Neuronal stem cell (in vitro differentiated cells): Measurements from ENCODE around the gene PDGFD.

Source experiments
- DNase-seq: peaks from one replicate; pipeline ENCODE4 v3.0.0-alpha.2; 2013; ENCODE audit warnings: low spot score
- H2AFZ ChIP-seq: one replicate; pipeline ENCODE4 v1.6.1; 2013; ENCODE audit warnings: mild to moderate bottlenecking, low read length, inconsistent platforms
- H2AK5ac ChIP-seq: 2 replicates; pipeline ENCODE4 v1.6.1; 2013; ENCODE audit warnings: low read depth, mild to moderate bottlenecking, inconsistent platforms, low read length, moderate library complexity, mixed read lengths
- H2BK120ac ChIP-seq: 2 replicates; pipeline ENCODE4 v1.6.1; 2013; ENCODE audit warnings: low read depth, mild to moderate bottlenecking, inconsistent platforms, low read length, moderate library complexity, mixed read lengths
- H2BK12ac ChIP-seq: one replicate; pipeline ENCODE4 v1.6.1; 2013; ENCODE audit warnings: low read length, inconsistent platforms
- H2BK15ac ChIP-seq: 2 replicates; pipeline ENCODE4 v1.6.1; 2013; ENCODE audit warnings: mild to moderate bottlenecking, low read length, inconsistent platforms, mixed read lengths
- H2BK5ac ChIP-seq: one replicate; pipeline ENCODE4 v1.6.1; 2013; ENCODE audit warnings: inconsistent platforms, mild to moderate bottlenecking, low read length, moderate library complexity
- H3K14ac ChIP-seq: one replicate; pipeline ENCODE4 v1.6.1; 2013; ENCODE audit warnings: low read length, inconsistent platforms
- H3K18ac ChIP-seq: 2 replicates; pipeline ENCODE4 v1.6.1; 2013; ENCODE audit warnings: low read length, inconsistent platforms
- H3K23ac ChIP-seq: 2 replicates; pipeline ENCODE4 v1.6.1; 2013; ENCODE audit warnings: low read depth, mild to moderate bottlenecking, mixed read lengths, low read length, inconsistent platforms; ENCODE audit not compliant: poor library complexity
- H3K27ac ChIP-seq: replicated peaks from 3 replicates; pipeline ENCODE4 v1.5.1; 2013; ENCODE audit warnings: low read length, inconsistent platforms
- H3K27me3 ChIP-seq, 3 experiments: 2 replicates each; pipeline ENCODE4 v1.6.1; 2013; ENCODE audit warnings: low read length in 3 of 3, mild to moderate bottlenecking in 2 of 3, inconsistent platforms in 1 of 3, low read depth in 1 of 3, mixed read lengths in 1 of 3, moderate library complexity in 1 of 3; ENCODE audit not compliant: control insufficient read depth in 3 of 3, insufficient read depth in 3 of 3
- H3K36me3 ChIP-seq, 2 donors: replicated peaks in 1 of 2; 2 replicates each; pipeline ENCODE4 v1.6.1; 2013; ENCODE audit warnings: low read length in 2 of 2; ENCODE audit not compliant: control insufficient read depth in 2 of 2, insufficient read depth in 2 of 2
- H3K4ac ChIP-seq: 2 replicates; pipeline ENCODE4 v1.6.1; 2013; ENCODE audit warnings: inconsistent platforms, mild to moderate bottlenecking, low read length, moderate library complexity
- H3K4me1 ChIP-seq, 2 donors: 1 replicate in 1 of 2; 2 replicates in 1 of 2; pipeline ENCODE4 v1.6.1; 2013; ENCODE audit warnings: low read length in 2 of 2, low read depth in 1 of 2; ENCODE audit not compliant: control insufficient read depth in 2 of 2, insufficient read depth in 1 of 2
- H3K4me2 ChIP-seq: one replicate; pipeline ENCODE4 v1.6.1; 2013; ENCODE audit warnings: mild to moderate bottlenecking, low read length, inconsistent platforms; ENCODE audit not compliant: insufficient read depth, poor library complexity, severe bottlenecking
- H3K4me3 ChIP-seq, 2 donors: 2 replicates each; pipeline ENCODE4 v1.5.1; 2013; ENCODE audit warnings: low read length in 2 of 2, mild to moderate bottlenecking in 2 of 2, inconsistent platforms in 1 of 2, moderate library complexity in 1 of 2
- H3K79me1 ChIP-seq: one replicate; pipeline ENCODE4 v1.6.1; 2013; ENCODE audit warnings: low read depth, mild to moderate bottlenecking, inconsistent platforms, low read length, moderate library complexity
- H3K9ac ChIP-seq: one replicate; pipeline ENCODE4 v1.6.1; 2013; ENCODE audit warnings: mild to moderate bottlenecking, low read depth, low read length, inconsistent platforms; ENCODE audit not compliant: poor library complexity
- H3K9me3 ChIP-seq, 2 donors: replicated peaks in 1 of 2; 2 replicates each; pipeline versions ENCODE3 to v1.6.1; 2013; ENCODE audit warnings: low read length in 2 of 2, mild to moderate bottlenecking in 2 of 2, inconsistent platforms in 1 of 2, low read depth in 1 of 2, mixed read lengths in 1 of 2, moderate library complexity in 1 of 2; ENCODE audit not compliant: control insufficient read depth in 2 of 2, insufficient read depth in 1 of 2
- H4K8ac ChIP-seq: one replicate; pipeline ENCODE4 v1.6.1; 2013; ENCODE audit warnings: low read depth, mild to moderate bottlenecking, inconsistent platforms, low read length, moderate library complexity
- H4K91ac ChIP-seq: one replicate; pipeline ENCODE4 v1.6.1; 2013; ENCODE audit warnings: low read length, low read depth, mild to moderate bottlenecking, inconsistent platforms; ENCODE audit not compliant: poor library complexity
- WGBS, 2 donors: extraction: QIAGEN DNeasy Blood & Tissue Kit; methylation state at CpG; one replicate each; pipeline ENCODE4 v1.1.7; 2013; ENCODE audit warnings: missing lambda C conversion rate in 2 of 2, mixed read lengths in 1 of 2; ENCODE audit not compliant: insufficient read length in 2 of 2, insufficient replicate concordance in 1 of 2; ENCODE audit errors: extremely low coverage in 2 of 2; 5-methylcytosine and 5-hydroxymethylcytosine counted together

Gene PDGFD

DNA sequence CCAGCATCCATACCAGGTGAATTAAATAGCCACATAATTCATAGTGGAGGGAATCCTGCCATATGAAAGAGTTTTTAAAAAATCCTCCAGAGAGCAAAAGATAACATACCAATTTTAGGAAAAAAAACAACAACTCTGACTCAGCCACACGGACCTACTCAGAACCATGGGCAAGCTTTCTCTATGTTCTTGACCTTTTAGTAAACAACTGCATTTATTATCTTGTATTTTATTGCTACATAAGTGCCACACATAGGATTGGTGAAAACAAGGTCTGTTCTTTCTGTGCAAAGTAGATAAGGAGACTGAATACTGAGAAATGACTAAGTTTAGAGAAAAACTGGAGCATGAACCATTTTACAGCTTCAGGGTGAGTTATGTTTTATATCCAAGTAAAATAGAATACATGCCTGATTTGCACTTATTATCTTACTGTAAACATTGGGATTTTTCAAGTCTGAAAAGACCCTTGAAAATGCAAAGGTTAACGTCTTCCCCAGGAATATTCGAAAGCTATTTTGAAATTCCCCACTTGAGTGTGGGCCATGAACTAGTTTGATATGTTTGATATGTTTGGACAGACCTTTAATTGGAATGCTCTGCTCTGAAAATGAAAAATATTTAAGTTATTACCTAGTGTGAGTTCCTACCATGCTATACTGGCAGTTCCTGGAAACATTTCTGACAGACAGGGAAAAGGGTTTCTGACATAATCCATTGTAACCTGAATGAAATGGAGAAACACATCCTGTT is 217.0 kb downstream of the PDGFD start:
- H3K27me3 ChIP-seq = no peaks in the 10 kb centered on the region
- H3K9me3 ChIP-seq = no peaks in the 10 kb centered on the region
- H3K27ac ChIP-seq = no peak overlapping the region
- no peak overlapping the region for H3K23ac ChIP-seq
- H3K9ac ChIP-seq = no peak overlapping the region
- DNase-seq = no peak
- H2AK5ac ChIP-seq = no peak overlapping the region
- H2BK15ac ChIP-seq = no peak overlapping the region
- H4K8ac ChIP-seq = no peak overlapping the region
- H4K91ac ChIP-seq = no peak overlapping the region
- no peaks in the 10 kb centered on the region for H3K4me1 ChIP-seq
- no peak overlapping the region for H3K4me2 ChIP-seq
- H3K4me3 ChIP-seq = no peak overlapping the region
- no peak overlapping the region for H2AFZ ChIP-seq
- no peaks in the 10 kb centered on the region for H3K36me3 ChIP-seq
- H2BK120ac ChIP-seq = no peak overlapping the region
- no peak overlapping the region for H3K14ac ChIP-seq
- no peak overlapping the region for H3K4ac ChIP-seq
- WGBS, 2 donors = no CpG with 5 or more reads among the region's 3 CpGs
- H3K79me1 ChIP-seq = no peaks in the 10 kb centered on the region
- H2BK5ac ChIP-seq = no peak overlapping the region
- no peak overlapping the region for H2BK12ac ChIP-seq
- no peak overlapping the region for H3K18ac ChIP-seq

DNA sequence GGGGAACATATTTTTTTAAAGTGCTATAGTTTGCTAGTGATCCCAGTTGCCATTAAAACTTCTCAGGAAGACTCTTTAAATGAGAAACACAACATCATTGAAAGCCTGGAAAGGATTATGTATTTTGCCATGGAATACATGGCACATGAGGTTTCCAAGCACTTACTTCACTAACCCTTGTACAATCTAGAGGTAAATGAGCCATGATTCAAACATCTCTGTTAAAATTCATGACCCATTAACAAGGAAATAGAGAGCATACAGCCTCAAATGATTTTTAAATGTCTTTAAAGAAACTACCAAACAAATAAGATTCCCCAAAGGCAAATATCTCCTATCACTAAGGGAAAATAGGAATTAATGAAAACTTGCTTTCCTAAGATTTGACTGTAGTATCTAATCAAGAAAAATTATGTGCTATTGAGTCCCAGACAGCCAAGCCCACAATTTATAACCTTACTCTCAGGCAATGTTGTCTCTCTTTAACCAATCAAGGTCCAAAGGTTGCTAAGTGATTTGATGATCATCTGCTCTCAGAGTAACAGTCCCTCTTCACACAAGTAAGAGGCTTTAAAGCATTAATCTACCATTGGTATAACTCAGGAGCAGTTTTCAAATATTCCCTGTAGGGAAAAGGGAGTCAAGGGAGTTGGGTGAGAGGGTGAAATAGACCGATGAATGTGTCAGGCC is 219.6 kb downstream of the PDGFD start:
- Histone ChIP-seq H2AK5ac (no peak overlapping the region), H3K9ac (no peak overlapping the region), H3K4me1 (no peaks in the 10 kb centered on the region), H3K4me2 (no peak overlapping the region), H3K14ac (no peak overlapping the region), H3K27ac (no peak overlapping the region), H3K27me3 (no peaks in the 10 kb centered on the region), H3K79me1 (no peaks in the 10 kb centered on the region), H3K4me3 (no peak overlapping the region), H4K8ac (no peak overlapping the region), H3K36me3 (no peaks in the 10 kb centered on the region), H3K18ac (no peak overlapping the region), H2AFZ (no peak overlapping the region), H2BK5ac (no peak overlapping the region), H3K9me3 (no peaks in the 10 kb centered on the region), H3K4ac (no peak overlapping the region), H2BK120ac (no peak overlapping the region), H3K23ac (no peak overlapping the region), H2BK12ac (no peak overlapping the region), H2BK15ac (no peak overlapping the region), H4K91ac (no peak overlapping the region)
- no peak for DNase-seq
- no CpG with 5 or more reads among the region's 1 CpG for WGBS, 2 donors

DNA sequence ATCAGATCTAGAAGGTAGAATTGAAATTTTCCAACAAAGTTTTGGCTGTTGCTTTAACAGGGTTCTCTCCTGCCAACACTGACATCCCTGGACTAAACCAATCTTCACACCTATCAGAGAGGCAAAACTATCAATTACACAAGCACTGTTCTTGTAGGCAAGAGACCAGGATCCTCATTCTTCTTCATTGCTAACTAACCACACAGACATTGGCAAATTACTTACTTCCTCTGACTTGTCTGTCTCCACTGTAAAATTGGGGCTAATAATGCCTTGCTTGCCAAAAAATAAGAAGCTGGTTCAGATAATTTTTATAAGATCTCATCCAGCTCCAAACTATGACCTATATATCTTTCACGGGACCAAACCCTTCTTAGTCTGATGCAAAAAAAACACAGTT is 221.3 kb downstream of the PDGFD start:
- no peaks in the 10 kb centered on the region for H3K27me3 ChIP-seq
- H3K9me3 ChIP-seq = no peaks in the 10 kb centered on the region
- no peak overlapping the region for H3K4me3 ChIP-seq
- H3K14ac ChIP-seq = no peak overlapping the region
- no peak overlapping the region for H4K91ac ChIP-seq
- H2BK15ac ChIP-seq = no peak overlapping the region
- no peak overlapping the region for H3K4me2 ChIP-seq
- no peak overlapping the region for H2BK5ac ChIP-seq
- H3K4me1 ChIP-seq = no peaks in the 10 kb centered on the region
- no peak overlapping the region for H2AFZ ChIP-seq
- H2BK120ac ChIP-seq = no peak overlapping the region
- H3K36me3 ChIP-seq = no peaks in the 10 kb centered on the region
- no CpG with 5 or more reads among the region's 1 CpG for WGBS, 2 donors
- H3K4ac ChIP-seq = no peak overlapping the region
- no peak overlapping the region for H3K23ac ChIP-seq
- H2AK5ac ChIP-seq = no peak overlapping the region
- H4K8ac ChIP-seq = no peak overlapping the region
- H3K9ac ChIP-seq = no peak overlapping the region
- H3K27ac ChIP-seq = no peak overlapping the region
- DNase-seq = no peak
- no peak overlapping the region for H3K18ac ChIP-seq
- H2BK12ac ChIP-seq = no peak overlapping the region
- H3K79me1 ChIP-seq = no peaks in the 10 kb centered on the region

DNA sequence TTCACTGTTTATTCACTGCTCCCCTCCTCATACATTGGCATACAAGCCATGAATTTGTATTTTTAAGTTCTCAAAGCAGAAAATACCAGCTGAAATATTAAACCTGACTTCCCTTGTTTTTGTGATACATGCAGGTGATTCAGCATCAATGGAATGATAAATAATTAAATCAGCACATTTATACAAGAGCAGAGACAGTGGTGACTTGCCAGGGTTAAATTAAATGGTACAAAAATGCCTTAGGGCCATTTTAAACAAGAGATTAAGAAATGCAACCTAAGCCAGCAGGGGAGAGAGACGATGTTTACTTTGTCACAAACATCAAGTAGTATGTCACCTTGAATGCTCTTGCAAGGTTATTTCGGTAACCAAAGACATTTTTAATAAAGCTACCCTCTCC is 223.4 kb downstream of the PDGFD start:
- no peak overlapping the region for H2BK12ac ChIP-seq
- no peak overlapping the region for H3K4me2 ChIP-seq
- H3K27ac ChIP-seq = no peak overlapping the region
- no peak overlapping the region for H2AFZ ChIP-seq
- no peak overlapping the region for H3K9ac ChIP-seq
- no peak overlapping the region for H2BK15ac ChIP-seq
- no peak overlapping the region for H3K4me3 ChIP-seq
- no peak overlapping the region for H3K14ac ChIP-seq
- no peak overlapping the region for H2BK120ac ChIP-seq
- no peak overlapping the region for H3K4ac ChIP-seq
- H3K4me1 ChIP-seq = no peaks in the 10 kb centered on the region
- H4K8ac ChIP-seq = no peak overlapping the region
- no peaks in the 10 kb centered on the region for H3K36me3 ChIP-seq
- DNase-seq = no peak
- H3K79me1 ChIP-seq = no peaks in the 10 kb centered on the region
- H3K23ac ChIP-seq = no peak overlapping the region
- no peaks in the 10 kb centered on the region for H3K9me3 ChIP-seq
- H2BK5ac ChIP-seq = no peak overlapping the region
- no peaks in the 10 kb centered on the region for H3K27me3 ChIP-seq
- no CpG with 5 or more reads among the region's 2 CpGs for WGBS, 2 donors
- H4K91ac ChIP-seq = no peak overlapping the region
- H3K18ac ChIP-seq = no peak overlapping the region
- H2AK5ac ChIP-seq = no peak overlapping the region
